CD4-positive, alpha-beta T cell (primary cell): ENCODE results near the gene BTG4. TPM values are rescaled to one million over a fixed set of nuclear protein-coding genes. Genes with fewer than 3 reads are reported as not detected.

Experiments
- ATAC-seq: fragments of 200-7000 bp; cut with Tn5 transposase; one replicate; pipeline ENCODE4 v1.10.0; 2022; ENCODE audit warnings: mild to moderate bottlenecking; ENCODE audit not compliant: poor library complexity
- CTCF ChIA-PET: fragments of 350-600 bp; sonication (Branson Sonifier 250); formaldehyde crosslinking; loops from one replicate; lab custom pipeline; 2021; ENCODE audit warnings: antibody characterized with exemption, inconsistent platforms; lab: Charles Lee
- POLR2A ChIA-PET: fragments of 350-600 bp; sonication (Branson Sonifier 250); formaldehyde crosslinking; loops from one replicate; lab custom pipeline; 2021; ENCODE audit warnings: antibody characterized with exemption, inconsistent platforms; lab: Charles Lee
- DNase-seq, 14 experiments: peaks; one replicate each; pipeline ENCODE4 v3.0.0-alpha.2; 2013 to 2020; ENCODE audit warnings: mixed read lengths in 2 of 14
- H3K27ac ChIP-seq, 2 donors: one replicate each; pipeline versions ENCODE4 v1.5.1 to v1.7.0; 2013; ENCODE audit warnings: low read length in 2 of 2, low read depth in 1 of 2, mild to moderate bottlenecking in 1 of 2
- H3K27me3 ChIP-seq, 2 experiments: 1 replicate in 1 of 2; 2 replicates in 1 of 2; pipeline versions ENCODE4 v1.6.1 to v1.7.0; 2013; ENCODE audit warnings: low read length in 2 of 2, control low read depth in 1 of 2, mild to moderate bottlenecking in 1 of 2, moderate library complexity in 1 of 2; ENCODE audit not compliant: insufficient read depth in 2 of 2, control insufficient read depth in 1 of 2
- H3K36me3 ChIP-seq: one replicate; pipeline ENCODE4 v1.6.1; 2013; ENCODE audit warnings: low read length, control low read depth; ENCODE audit not compliant: insufficient read depth
- H3K4me1 ChIP-seq: one replicate; pipeline ENCODE4 v1.6.1; 2013; ENCODE audit warnings: low read length, control low read depth; ENCODE audit not compliant: insufficient read depth
- H3K4me3 ChIP-seq: one replicate; pipeline ENCODE4 v1.5.1; 2013; ENCODE audit warnings: mild to moderate bottlenecking, low read length, moderate library complexity
- H3K9me3 ChIP-seq, 2 experiments: 1 replicate in 1 of 2; 2 replicates in 1 of 2; pipeline versions ENCODE4 v1.6.1 to v1.7.0; 2013; ENCODE audit warnings: low read length in 2 of 2, mild to moderate bottlenecking in 2 of 2, control low read depth in 1 of 2, moderate library complexity in 1 of 2; ENCODE audit not compliant: control insufficient read depth in 1 of 2, insufficient read depth in 1 of 2
- H3K27ac Mint-ChIP-seq: one replicate; pipeline ENCODE4 v1.8.0; 2020; ENCODE audit warnings: mixed read lengths
- H3K27me3 Mint-ChIP-seq: one replicate; pipeline ENCODE4 v1.8.0; 2021; ENCODE audit warnings: mixed read lengths
- H3K36me3 Mint-ChIP-seq: one replicate; pipeline ENCODE4 v1.8.0; 2021; ENCODE audit warnings: low read depth, mixed read lengths
- H3K4me1 Mint-ChIP-seq: one replicate; pipeline ENCODE4 v1.8.0; 2021; ENCODE audit warnings: low read depth, mixed read lengths
- H3K4me3 Mint-ChIP-seq: one replicate; pipeline ENCODE4 v1.8.0; 2020; ENCODE audit warnings: mild to moderate bottlenecking, mixed read lengths
- H3K9me3 Mint-ChIP-seq: one replicate; pipeline ENCODE4 v1.8.0; 2020; ENCODE audit warnings: mixed read lengths
- intact Hi-C, 2 experiments: fragments of 100-400 bp; cut with DNase I in 1 of 2; cut with micrococcal nuclease in 1 of 2; formaldehyde crosslinking; loops; one replicate each; pipeline versions ENCODE4 v1.15.1 to v1.9.0; 2023 to 2025; cut with DNase I, micrococcal nuclease
- total RNA-seq, 174 experiments: library from RNA in 2 of 174; stranded (reverse) in 2 of 174; gene quantifications; one replicate each; pipeline ENCODE4 v1.2.3 and lab custom pipeline; 2021 to 2026
- TF ChIP-seq, protein P1 (sequence below): fragments of 200-600 bp; IDR thresholded peaks from one replicate; pipeline ENCODE4 v1.8.0; 2022; ENCODE audit warnings: antibody characterized with exemption, mild to moderate bottlenecking

BTG4 gene
- total RNA-seq, 2 experiments from 2014 or later = not detected

GRCh38 chr11:111560800-111561199, 48.6 kb upstream of the BTG4 start:
- no peaks in the 10 kb centered on the region for H3K27me3 ChIP-seq
- POLR2A ChIA-PET = no interaction called here
- TF ChIP-seq, protein P1, sequence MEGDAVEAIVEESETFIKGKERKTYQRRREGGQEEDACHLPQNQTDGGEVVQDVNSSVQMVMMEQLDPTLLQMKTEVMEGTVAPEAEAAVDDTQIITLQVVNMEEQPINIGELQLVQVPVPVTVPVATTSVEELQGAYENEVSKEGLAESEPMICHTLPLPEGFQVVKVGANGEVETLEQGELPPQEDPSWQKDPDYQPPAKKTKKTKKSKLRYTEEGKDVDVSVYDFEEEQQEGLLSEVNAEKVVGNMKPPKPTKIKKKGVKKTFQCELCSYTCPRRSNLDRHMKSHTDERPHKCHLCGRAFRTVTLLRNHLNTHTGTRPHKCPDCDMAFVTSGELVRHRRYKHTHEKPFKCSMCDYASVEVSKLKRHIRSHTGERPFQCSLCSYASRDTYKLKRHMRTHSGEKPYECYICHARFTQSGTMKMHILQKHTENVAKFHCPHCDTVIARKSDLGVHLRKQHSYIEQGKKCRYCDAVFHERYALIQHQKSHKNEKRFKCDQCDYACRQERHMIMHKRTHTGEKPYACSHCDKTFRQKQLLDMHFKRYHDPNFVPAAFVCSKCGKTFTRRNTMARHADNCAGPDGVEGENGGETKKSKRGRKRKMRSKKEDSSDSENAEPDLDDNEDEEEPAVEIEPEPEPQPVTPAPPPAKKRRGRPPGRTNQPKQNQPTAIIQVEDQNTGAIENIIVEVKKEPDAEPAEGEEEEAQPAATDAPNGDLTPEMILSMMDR = no peak
- intact Hi-C loops = loop anchor here in 1 of 2 experiments (10.0 kb wide), 1 partner anchor 424 kb away; no protein-coding TSS in a partner anchor
- Mint-ChIP-seq H3K27ac (no peak overlapping the region), H3K36me3 (no peaks in the 10 kb centered on the region), H3K4me1 (no peaks in the 10 kb centered on the region), H3K4me3 (no peak overlapping the region), H3K27me3 (no peaks in the 10 kb centered on the region), H3K9me3 (no peaks in the 10 kb centered on the region)
- H3K27ac ChIP-seq = no peak overlapping the region
- H3K9me3 ChIP-seq = peaks cover 0 to 10% of the 10 kb centered on the region in 2 experiments
- no peak overlapping the region for H3K4me3 ChIP-seq
- no peaks in the 10 kb centered on the region for H3K4me1 ChIP-seq
- H3K36me3 ChIP-seq = no peaks in the 10 kb centered on the region
- no peak for ATAC-seq
- CTCF ChIA-PET = no interaction called here
- DNase-seq = no peak

DNA sequence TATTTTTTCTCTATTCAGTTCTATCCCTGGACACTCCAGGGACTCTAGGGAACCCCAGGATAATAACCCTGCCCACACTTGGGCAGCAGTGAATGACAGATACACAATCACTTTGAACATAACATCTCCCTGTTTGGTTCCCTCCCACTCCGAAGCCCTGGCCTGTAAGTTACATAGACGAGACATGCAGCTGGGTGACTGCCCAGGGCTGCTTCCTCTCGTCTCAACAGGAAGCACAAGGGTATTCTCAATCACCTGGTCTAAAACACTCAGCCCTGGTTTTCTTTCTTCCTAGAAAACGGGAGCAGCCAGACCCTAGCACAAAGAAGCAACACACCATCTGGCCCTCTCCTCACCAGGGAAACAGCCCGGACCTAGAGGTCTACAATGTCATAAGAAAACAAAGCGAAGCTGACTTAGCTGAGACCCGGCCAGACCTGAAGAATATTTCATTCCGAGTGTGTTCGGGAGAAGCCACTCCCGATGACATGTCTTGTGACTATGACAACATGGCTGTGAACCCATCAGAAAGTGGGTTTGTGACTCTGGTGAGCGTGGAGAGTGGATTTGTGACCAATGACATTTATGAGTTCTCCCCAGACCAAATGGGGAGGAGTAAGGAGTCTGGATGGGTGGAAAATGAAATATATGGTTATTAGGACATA, 47.7 kb upstream of the BTG4 start:
- H3K4me3 Mint-ChIP-seq = no peak overlapping the region
- ChIA-PET CTCF (no interaction called here), POLR2A (no interaction called here)
- no peak for ATAC-seq
- no peaks in the 10 kb centered on the region for H3K4me1 Mint-ChIP-seq
- Histone ChIP-seq H3K4me1 (no peaks in the 10 kb centered on the region), H3K9me3 (peaks cover 0 to 10% of the 10 kb centered on the region in 2 experiments), H3K36me3 (no peaks in the 10 kb centered on the region), H3K27me3 (no peaks in the 10 kb centered on the region), H3K27ac (no peak overlapping the region), H3K4me3 (no peak overlapping the region)
- TF ChIP-seq, protein P1 = no peak
- no peaks in the 10 kb centered on the region for H3K27me3 Mint-ChIP-seq
- H3K36me3 Mint-ChIP-seq = no peaks in the 10 kb centered on the region
- intact Hi-C loops = loop anchor here in 1 of 2 experiments (10.0 kb wide), 1 partner anchor 425 kb away; no protein-coding TSS in a partner anchor
- H3K9me3 Mint-ChIP-seq = no peaks in the 10 kb centered on the region
- no peak overlapping the region for H3K27ac Mint-ChIP-seq
- DNase-seq = no peak

DNA sequence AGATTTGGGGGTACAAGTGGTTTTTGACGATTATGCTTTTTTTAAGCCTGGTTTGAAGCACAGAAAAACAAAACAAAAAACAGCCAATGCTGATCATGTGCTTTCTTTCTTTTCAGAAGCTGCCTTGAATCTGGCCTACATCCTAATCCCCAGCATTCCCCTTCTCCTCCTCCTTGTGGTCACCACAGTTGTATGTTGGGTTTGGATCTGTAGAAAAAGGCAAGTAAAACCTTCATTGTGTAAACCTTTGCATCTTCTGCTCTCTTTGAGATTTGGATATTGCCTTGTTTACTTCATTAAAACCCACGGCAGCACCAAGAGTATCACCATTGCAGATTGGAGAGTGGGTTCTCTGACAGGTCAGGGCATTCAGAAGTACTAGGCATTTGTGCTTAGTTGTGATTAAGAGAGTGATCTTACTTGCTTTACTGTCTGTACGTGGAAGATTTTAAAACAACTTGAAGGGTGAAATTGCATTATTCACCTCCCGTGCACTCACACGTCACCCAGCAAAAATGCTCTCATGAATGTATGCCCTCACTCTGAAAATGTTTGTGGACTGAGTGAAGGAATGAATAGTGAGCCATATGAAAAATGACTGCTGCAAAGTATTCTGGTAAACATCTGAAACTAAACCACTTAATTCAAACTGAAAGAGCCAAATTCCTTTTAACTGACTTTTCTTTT, 45.4 kb upstream of the BTG4 start:
- Mint-ChIP-seq H3K4me1 (no peaks in the 10 kb centered on the region), H3K9me3 (no peaks in the 10 kb centered on the region), H3K36me3 (no peaks in the 10 kb centered on the region), H3K27me3 (no peaks in the 10 kb centered on the region), H3K27ac (no peak overlapping the region), H3K4me3 (no peak overlapping the region)
- Histone ChIP-seq H3K9me3 (peaks cover 0 to 10% of the 10 kb centered on the region in 2 experiments), H3K27ac (no peak overlapping the region), H3K36me3 (no peaks in the 10 kb centered on the region), H3K27me3 (no peaks in the 10 kb centered on the region), H3K4me1 (no peaks in the 10 kb centered on the region), H3K4me3 (no peak overlapping the region)
- intact Hi-C loops = no loop called here
- ChIA-PET POLR2A (no interaction called here), CTCF (no interaction called here)
- no peak for DNase-seq
- TF ChIP-seq, protein P1 = no peak
- no peak for ATAC-seq
